AG20443 (cell line): ENCODE data around the gene CA10.
A peak's percentile ranks its signal among the peaks of the same experiment; 100 is the strongest.

Source experiments
- DNase-seq: peaks from one replicate; pipeline ENCODE4 v3.0.0; 2012; ENCODE audit warnings: low spot score, mixed read lengths

Gene CA10

GRCh38 chr17:52158450-52159042, at the start of gene CA10:
Gene CA10 (minus strand): TSS chr17:52158714.
- DNase-seq = peak; percentile 8

DNA sequence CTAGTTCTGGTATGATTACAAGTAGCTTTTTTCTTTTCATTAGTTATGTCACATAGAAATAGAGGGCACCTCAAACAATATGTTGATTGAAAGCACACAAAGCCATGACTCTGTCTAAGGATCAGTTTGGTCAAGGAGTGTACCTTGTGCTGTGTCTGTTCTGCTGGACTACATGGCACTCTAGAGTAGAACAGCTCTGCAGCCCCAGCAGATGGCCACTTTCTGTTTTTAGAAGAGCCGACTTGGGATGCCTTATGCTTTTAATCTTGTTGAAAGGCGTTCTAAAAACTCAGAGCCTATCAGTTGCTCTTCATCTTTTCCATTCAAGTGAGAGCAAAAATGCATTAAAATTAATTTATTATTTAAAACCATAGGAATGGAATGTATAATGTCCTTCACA, 49.3 kb upstream of the CA10 start:
- DNase-seq = no peak

DNA sequence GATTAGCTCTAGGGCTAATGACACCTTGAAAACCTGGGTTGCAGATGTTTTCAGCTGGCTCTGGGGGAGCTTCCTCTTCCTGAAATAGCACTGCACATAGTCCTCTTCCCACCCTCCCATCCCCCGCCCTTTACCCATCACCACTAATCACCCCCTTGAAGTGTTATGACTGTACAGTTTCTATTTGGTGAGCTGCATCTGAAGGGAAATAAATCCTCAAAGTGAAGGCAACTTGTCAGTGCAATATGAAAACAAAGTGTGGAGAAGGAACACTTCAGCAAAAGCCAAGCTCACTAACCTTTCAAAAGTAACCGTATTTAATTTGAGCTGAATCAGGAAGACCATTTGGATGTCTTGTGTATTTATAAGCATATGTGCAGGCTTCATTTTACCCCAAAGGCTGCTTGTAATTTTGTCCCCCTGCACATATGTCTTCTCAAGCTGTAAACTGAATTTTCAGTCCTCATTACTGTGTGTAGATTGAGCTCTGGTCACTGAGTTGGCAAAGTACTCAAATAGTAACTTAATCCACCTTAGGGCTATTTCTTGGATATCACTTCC, 44.1 kb upstream of the CA10 start:
- DNase-seq = no peak

DNA sequence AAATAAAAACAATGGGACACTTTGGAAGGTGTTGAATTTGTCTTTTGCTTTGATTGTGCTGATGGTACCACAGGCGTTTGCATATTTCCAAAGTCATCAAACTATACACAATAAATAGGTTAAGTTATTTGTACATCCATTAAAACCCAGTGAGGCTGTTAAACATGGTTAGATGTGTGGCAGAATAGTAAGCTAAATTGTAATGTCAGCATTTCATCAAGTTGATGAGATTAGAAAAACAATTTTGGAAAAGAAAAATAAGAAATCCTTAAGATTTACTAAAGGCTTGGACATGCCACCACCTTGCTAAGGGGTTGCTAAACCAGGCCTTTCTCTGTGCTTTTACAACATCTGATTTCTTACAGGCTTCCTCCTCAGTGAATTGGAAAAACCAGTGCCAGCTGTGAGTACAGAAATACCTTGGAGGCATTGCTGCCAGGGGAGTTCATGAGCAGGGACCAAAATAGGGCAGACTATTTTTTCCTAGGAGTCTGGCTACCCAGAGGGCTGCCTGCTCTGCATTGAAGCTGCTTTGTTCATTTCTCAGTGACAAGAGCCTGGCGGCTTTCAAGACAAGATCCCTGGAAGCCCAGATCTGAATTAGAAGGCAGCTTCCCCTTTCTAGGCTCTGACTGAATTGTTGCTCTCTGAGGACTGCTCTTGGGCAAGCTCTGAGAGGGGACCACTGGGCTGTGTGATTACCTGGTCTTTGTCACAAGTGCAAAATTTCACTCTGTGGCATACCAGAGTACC, 43.4 kb upstream of the CA10 start:
- DNase-seq = no peak

DNA sequence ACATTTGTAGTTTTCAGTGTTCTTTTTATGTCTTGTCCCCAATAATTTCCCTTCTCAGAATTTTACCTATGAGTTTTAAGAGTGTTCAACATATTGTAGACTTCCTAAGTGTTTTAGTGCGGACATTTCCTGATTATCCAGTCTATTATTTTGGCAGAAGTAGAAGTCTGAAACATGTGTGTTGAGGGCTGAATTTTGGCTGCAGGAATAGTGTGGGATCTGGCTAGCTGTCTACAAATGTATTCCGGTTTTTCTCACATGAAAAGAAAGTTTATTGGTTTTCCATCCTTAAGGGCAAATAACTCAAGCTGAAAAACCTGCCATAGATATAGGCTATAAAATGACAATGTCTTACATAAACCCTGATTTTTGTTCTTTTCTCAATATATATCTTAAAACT, 33.0 kb upstream of the CA10 start:
- no peak for DNase-seq

GRCh38 chr17:52181782-52182181, 23.3 kb upstream of the CA10 start:
- DNase-seq = no peak

DNA sequence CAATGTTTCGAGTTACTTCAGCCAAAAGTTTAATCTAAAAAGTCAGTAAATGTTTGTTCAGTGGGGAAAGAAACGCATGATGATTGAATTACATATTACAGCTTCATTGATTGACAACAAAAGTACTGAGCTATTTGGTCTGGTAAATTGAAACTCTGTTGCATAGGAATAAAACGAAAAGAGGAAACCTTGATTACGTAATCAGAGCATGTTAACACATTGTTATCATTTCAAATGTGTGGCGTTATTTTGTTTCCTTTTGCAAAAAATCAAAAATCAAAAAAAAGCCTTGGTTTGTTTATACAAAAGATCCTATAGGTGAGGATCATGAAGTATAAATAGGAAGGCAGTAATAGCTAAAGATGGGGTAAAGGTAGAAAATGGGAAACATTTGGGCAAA, 19.5 kb upstream of the CA10 start:
- DNase-seq = no peak

- DNase-seq = no peak
Observed at GRCh38 chr17:52170963-52171572, 12.6 kb upstream of the CA10 start.

- no peak for DNase-seq
Observed at GRCh38 chr17:52160136-52160567, 1.6 kb upstream of the CA10 start.

DNA sequence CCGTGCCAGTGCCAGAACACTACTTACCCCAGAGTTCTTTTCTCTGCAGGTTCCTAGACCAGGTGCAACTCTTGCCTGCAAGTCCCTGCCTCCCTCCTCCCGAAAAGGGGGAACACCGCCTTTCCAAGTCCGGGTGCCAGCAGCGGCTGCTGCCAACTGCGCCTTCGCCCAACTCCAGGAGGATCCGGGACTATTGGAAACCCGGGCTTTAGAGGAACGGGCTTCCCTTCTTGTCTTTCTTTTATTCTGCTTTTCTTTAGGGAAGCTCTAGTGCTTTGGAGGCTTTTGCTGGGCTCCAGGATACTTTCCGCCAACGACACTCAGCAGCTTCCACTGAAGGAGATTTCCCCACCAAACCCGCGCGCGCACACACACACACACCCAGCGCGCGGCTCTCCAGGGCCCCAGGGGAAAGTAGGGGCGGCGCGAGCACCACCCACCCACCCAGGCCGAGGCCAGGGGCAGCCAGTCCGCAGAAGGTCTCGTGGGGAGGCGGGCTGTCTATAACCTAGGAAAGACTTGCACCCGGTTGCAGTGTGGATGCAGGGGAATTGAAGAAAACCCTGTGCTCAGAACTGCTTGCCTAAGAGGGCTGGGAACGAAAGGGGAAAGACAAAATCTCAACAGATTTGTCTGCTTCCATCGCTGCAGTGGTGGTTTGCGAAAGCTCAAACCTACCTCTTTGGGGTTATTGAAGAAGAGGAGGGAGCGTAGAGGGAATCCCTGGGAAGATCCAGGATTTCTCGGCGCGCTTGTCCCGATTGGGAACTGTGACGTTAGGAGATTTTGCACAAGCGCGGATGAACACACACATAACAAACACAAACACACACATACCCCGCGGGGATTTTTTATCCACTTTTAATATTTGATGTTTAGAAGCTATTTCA, 977 bp upstream of the CA10 start:
- DNase-seq = no peak

DNA sequence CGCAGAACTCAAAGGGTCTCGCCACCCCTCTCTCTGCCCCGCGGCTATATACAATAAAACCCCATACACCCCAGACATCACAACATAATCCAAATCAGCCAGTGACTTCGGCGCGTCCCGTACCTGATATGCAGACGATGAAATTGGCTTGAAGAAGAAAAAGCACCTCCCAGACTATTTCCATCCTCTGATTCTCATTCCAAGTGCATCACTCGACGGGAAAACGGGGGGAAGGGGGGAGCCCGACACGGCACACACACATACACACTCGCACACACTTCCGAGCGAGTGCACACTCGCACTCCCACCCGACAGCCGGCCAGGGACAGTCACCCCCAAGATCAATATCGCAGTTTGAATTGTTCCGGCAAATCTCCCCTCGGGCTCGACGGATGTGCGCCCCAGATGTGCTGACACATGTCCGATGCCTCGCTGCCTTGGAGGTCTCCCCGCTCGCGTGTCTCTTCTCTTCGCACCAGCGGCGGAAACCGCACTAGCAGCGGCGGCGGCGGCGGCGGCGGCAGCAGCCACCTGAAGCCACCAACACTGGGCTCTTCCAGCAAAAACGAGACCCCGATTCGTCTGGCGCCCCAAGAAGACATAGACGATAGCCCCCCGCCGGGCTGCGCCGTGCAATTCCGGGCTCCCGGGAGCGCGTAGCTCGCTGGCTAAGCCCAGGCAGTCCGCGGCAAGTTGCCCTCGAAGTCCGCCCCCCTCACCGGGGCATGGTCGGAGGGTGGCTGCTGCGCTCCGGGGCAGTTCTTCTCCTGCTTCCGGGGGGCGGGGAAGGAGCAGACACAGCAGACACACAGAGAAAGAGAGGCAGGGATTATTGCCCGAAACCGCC, 688 bp downstream of the CA10 start:
- DNase-seq = no peak

DNA sequence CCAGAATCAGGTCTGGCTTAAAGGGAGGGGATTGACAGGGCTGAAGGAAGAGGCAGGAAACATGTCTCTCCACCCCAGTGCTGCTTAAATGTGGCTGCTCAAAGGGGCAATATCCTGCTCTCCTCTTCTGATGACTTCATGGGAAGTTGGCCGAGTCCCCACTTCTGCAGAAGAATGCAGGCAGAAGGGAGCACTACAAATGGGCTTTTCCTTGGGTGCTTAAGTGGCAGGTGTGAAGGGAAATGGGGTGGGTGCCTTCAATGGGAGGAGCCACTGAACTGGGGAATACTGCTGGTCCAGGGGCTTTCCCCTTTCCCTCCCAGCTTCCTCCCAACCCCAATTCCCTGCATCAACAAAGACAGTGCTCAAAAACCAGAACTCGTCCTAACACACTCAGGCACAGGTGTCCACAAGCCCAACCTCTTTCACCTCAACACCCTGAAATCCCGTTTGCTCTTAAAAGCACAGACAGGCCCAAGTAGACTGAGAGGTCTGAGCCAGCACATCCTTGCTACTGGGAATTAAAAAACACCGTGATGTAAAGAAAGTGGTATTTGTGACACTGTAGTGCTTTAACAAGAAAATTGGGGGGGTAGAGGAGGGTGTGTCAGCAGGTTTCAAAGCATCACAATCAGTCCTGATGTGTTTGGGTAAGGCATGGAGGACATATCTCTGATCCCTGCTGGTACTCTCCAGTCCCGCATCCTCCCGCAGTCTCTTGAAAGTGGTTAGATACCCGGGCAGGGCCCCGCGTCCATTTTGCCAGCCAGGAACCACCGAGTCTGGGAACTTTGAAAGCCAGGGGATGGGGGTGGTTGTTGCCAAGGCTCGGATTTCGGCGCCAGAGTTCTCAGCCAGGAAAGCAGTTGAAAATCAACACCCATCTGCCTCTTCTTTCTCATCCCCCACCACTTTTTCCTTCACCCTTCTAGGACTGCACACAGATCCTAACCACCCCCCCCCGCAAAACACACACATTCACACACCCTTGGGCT, 1.6 kb downstream of the CA10 start:
- no peak for DNase-seq

- DNase-seq = no peak
Observed at GRCh38 chr17:52155301-52155700, 3.2 kb downstream of the CA10 start.

GRCh38 chr17:52154466-52154865, 4.0 kb downstream of the CA10 start:
- no peak for DNase-seq

GRCh38 chr17:52150935-52151334, 7.6 kb downstream of the CA10 start:
- no peak for DNase-seq

DNA sequence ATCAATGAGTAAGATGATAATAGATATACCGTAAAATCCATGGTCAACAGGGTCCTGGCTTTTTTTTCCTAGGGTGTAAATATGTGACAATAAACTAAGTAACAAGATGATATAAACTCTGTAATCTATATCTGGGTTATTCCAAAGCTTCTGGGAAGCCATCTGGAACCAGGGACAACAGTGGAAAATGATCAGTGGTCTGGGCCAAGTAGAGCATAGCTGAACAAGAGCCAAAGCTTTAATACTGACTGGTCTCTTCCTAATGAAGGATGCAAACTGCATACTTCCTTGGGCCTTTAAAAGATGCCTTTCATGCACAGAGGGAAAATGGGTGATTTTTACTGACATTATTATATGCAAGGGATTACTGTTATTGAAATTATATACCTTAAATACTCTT, 8.9 kb downstream of the CA10 start:
- no peak for DNase-seq

DNA sequence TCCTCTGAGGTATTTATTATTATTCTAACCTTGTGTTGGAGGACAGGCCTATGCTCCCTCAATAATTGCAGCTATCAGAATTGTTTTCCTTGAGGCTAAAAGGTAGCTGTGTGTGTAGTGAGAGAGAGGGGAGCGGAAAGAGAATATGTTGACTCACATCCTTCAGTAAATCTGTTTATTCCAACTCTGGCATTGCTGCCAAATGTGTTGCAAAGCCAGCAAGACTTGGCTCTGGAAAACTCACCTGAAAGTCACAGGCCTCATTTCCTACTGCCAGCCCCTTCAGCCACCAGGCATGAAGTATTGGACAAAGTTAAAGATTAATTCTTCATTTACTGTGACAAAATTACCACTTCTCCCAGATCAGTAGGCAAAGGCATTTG, 9.6 kb downstream of the CA10 start:
- DNase-seq = no peak

DNA sequence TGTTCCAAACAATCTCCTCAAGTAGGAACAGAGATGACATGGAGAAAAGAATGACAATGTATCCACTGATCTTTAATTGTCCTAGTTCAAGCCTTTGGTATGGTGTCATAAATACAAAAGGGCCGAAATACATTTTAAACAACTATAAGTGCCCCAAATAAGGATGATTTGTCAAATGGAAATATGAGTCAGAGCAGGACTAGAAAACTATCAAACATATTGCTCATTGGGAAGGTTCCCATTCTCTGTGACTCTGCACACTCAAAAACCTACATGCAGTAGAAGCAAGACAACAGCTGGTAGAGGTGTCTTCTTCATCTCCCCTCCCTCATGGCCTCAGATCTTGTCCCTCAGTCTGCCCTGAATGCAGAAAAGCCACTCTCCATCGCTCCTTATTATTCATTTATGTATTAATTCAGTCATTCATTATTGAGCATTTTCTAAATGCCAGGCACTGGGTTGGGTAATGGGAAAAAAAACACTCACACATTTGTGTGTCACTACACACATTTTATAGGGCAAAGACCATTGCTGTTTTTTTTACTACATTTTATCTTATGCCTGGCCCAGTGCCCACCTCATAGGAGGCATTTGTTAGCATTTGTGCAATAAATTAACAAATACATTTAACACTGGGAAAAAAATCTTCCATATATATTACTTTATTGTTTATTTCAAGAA, 10.1 kb downstream of the CA10 start:
- no peak for DNase-seq

- DNase-seq = no peak
Observed at GRCh38 chr17:52147872-52148271, 10.6 kb downstream of the CA10 start.
